ENCODE measurements around the gene TSEN2. TPM values are rescaled to one million over a fixed set of nuclear protein-coding genes. Genes with fewer than 3 reads are reported as not detected.
"Not testable (repeated sequence)": the region's sequence is repeated elsewhere in the genome, so short reads cannot be mapped to it uniquely, and the experiment has no call there.

TSEN2 gene
- total RNA-seq, 4 donors from 2014 or later: 8.1 to 39.9 (median 32.6) TPM

DNA sequence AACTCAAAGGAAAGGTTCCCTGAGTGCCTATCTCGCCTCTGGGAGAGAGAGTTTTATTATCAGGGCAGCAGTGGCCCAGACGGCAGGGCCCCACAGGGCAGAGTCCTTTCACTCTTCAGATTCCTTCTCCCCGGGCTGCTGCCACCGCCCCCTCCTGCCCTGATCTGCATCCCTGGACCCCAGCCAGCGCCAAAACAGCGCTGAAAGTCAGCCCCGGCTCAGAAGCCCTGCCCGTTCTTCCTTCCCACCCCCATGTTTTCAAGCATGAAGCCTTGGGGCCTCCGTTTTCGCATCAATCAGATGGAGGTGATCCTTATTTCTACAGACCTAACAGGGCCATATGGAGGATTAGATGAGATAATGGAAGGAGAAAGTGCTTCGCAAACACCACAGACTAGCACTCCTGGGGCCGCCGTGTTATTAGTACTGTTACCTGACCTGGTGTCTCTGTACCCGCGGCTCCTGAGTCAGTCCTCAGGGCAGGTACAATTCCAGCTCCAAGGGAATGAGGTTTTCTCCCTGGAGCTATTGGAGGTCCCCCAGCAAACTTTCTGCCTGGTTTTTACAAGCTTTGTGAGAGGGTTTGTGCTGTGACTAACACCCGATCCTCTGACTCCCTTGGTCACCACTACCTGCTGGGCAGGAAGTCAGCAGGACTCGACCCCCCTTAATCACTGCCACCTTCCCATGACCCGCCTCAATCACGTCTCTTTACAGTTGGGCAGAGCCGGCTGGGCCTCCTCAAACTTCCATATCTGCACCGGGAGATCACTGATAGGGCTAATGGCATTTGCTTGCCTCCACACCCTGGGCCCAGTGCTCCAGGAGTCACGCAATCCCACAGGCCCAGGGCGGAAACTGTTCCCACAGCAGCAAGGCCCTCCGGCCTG is 39.5 kb upstream of the TSEN2 start:
- peaks cover 0 to 23% (median 0%) of the 10 kb centered on the region in 4 donors for H3K4me1 ChIP-seq
- TF ChIP-seq CTCF (IDR thresholded peaks at IDR 0.05) (no peak), POLR2A (IDR thresholded peaks at IDR 0.05) (no peak)
- no peaks in the 10 kb centered on the region for H3K27me3 ChIP-seq
- peak overlapping the region in 3 of 4 donors; percentile 70 to 94 (median 82) for H3K27ac ChIP-seq
- H3K36me3 ChIP-seq: no peaks in the 10 kb centered on the region
- H3K9me3 ChIP-seq: no peaks in the 10 kb centered on the region
- DNase-seq: peak in 2 of 3 donors; percentile 86 to 89
- H3K4me3 ChIP-seq: peak overlapping the region in 2 of 4 donors; percentile 13 to 24

DNA sequence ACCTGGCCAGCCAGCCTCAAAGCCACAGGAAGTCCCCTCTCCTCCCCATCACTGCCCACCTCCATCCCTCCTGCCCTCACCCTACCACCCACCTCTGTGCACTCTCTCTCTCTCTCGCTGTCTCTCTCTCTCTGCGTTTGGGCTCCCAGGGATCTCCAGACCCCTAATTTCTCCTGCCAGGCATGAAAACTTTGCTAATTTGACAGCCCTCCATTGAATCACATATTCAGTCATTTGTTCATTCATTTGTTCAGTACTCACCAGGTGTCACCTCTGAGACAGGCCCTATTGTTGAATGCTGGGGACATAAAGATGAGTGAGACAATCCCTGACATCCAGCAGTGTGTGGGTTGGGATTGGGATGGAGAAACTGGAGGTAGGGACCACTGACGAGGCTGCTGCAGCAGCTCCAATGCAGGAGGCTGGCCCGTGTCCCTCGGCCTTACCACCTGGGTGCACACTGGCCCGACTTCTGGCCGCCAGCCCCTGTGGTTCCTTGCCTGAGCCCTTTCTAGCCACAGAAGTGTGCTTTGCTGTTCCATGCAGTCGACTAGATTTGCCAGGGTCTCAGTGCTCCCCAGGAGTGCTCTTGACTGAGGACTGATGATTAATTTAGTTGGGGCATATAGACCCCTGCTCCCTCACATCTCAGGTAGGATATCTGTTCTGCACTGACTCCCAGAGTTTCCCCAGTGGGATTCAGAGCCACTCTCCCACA is 38.6 kb upstream of the TSEN2 start:
- H3K4me3 ChIP-seq: no peak overlapping the region
- peak in 1 of 3 donors; percentile 24 for DNase-seq
- H3K9me3 ChIP-seq: no peaks in the 10 kb centered on the region
- peaks cover 0 to 22% (median 0%) of the 10 kb centered on the region in 4 donors for H3K4me1 ChIP-seq
- H3K27ac ChIP-seq: peak overlapping the region in 3 of 4 donors; percentile 70 to 94 (median 82)
- no peaks in the 10 kb centered on the region for H3K36me3 ChIP-seq
- no peaks in the 10 kb centered on the region for H3K27me3 ChIP-seq
- TF ChIP-seq POLR2A (IDR thresholded peaks at IDR 0.05) (no peak), CTCF (IDR thresholded peaks at IDR 0.05) (no peak)

- Histone ChIP-seq H3K27me3 (no peaks in the 10 kb centered on the region), H3K4me3 (no peak overlapping the region), H3K9me3 (no peaks in the 10 kb centered on the region), H3K4me1 (peaks cover 0 to 22% (median 0%) of the 10 kb centered on the region in 4 donors), H3K27ac (no peak overlapping the region), H3K36me3 (no peaks in the 10 kb centered on the region)
- TF ChIP-seq POLR2A (IDR thresholded peaks at IDR 0.05) (no peak), CTCF (IDR thresholded peaks at IDR 0.05) (no peak)
- peak in 1 of 3 donors; percentile 21 for DNase-seq
Measured at GRCh38 chr3:12446298-12446697, 38.0 kb upstream of the TSEN2 start.

DNA sequence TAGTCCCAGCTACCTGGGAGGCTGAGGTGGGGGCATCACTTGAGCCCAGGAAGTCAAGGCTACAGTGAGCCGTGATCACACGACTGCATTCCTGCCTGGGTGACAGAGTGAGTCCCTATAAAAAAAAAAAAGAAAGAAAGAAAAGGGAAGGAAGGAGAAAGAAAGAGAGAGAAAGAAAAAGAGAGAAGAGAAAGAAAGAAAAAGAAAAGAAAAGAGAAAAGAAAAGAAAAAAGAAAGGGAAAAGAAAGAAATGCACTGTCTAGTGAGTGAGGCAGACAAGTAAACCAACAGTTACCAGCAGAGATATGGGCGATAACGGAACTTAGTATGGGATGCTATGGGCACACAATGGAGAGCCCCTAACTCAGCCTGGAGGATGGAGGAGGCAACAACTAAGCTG is 37.2 kb upstream of the TSEN2 start:
- no peaks in the 10 kb centered on the region for H3K36me3 ChIP-seq
- no peak for TF ChIP-seq CTCF (IDR thresholded peaks at IDR 0.05)
- no peak for DNase-seq
- no peaks in the 10 kb centered on the region for H3K27me3 ChIP-seq
- no peak overlapping the region for H3K27ac ChIP-seq
- peaks cover 0 to 22% (median 0%) of the 10 kb centered on the region in 4 donors for H3K4me1 ChIP-seq
- H3K4me3 ChIP-seq: no peak overlapping the region
- H3K9me3 ChIP-seq: no peaks in the 10 kb centered on the region

- H3K27me3 ChIP-seq, H3K36me3 ChIP-seq, DNase-seq, H3K4me3 ChIP-seq, H3K9me3 ChIP-seq, H3K27ac ChIP-seq: not testable (repeated sequence)
- peaks cover 0 to 19% (median 0%) of the 10 kb centered on the region in 4 donors for H3K4me1 ChIP-seq
Measured at GRCh38 chr3:12448404-12449202, 35.7 kb upstream of the TSEN2 start.
